Nephron progenitor cell (in vitro differentiated cells): ENCODE measurements around the gene LITAF.
A peak's percentile ranks its signal among the peaks of the same experiment; 100 is the strongest.

Experiments
- DNase-seq: peaks from one replicate; pipeline ENCODE4 v3.0.0; 2021
- H3K27ac Mint-ChIP-seq: 2 replicates; pipeline ENCODE4 v1.8.0; 2021; ENCODE audit warnings: mild to moderate bottlenecking, moderate library complexity, mixed read lengths
- H3K27me3 Mint-ChIP-seq: 2 replicates; pipeline ENCODE4 v1.8.0; 2021; ENCODE audit warnings: mild to moderate bottlenecking, low read depth, mixed read lengths; ENCODE audit not compliant: poor library complexity
- H3K36me3 Mint-ChIP-seq: 2 replicates; pipeline ENCODE4 v1.8.0; 2021; ENCODE audit warnings: low read depth, mixed read lengths
- H3K4me1 Mint-ChIP-seq: 2 replicates; pipeline ENCODE4 v1.8.0; 2021; ENCODE audit warnings: mixed read lengths
- H3K4me3 Mint-ChIP-seq: 2 replicates; pipeline ENCODE4 v1.8.0; 2021; ENCODE audit warnings: mild to moderate bottlenecking, moderate library complexity, mixed read lengths
- H3K9me3 Mint-ChIP-seq: 2 replicates; pipeline ENCODE4 v1.8.0; 2021; ENCODE audit warnings: mild to moderate bottlenecking, moderate library complexity, mixed read lengths
- TF ChIP-seq, protein P1 (sequence below): fragments of 200-600 bp; sonication (generic); IDR thresholded peaks from 2 replicates; pipeline ENCODE4 v1.5.0; 2021; ENCODE audit warnings: antibody characterized with exemption

LITAF gene

DNA sequence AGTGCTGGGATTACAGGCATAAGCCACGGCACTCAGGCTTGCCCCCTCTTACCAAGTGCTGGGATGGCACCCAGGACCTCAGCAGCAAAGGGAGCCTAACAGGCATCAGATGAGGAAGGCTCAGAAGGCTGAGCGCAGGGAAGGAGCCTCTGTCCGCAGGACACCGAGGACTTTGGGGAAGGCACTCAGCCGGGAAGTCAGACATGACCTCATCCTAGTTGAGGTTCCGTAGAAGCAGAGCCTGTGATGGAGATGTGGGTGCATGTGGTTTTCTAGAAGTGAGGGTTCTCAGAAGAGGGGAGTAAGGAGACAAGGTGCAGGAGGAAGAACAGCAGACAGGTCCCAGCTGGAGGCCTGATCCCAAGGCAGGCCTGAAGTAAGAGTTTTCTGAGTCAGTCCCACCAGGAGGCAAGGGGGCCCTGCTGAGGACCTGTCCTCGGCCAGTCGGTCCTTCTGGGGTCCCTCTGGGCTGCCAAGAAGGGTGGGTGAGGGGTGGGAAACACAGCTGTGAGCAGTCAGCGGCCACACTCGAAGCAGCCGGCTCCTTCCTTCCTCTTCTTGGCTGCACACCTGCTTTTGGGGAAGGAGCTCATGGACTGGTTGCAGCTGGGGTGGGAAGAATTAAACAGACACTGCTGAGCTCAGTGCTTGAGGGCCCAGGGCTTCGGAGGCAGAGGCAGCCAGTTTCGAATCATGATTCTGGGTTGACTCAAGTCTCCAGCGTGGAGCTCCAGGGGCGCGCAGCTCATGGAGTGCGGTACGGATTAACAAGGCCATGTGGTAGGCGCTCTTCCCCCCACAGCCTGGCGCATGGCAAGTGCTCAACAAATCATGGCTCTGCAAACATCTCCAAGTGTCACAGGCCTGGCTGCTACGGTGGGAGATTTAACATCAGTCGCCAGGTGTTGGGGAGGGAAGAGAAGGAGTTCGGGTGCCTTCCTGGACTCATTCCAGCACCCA lies 42.6 kb upstream of the LITAF start:
- H3K4me1 Mint-ChIP-seq = peaks cover 39% of the 10 kb centered on the region
- no peak overlapping the region for H3K4me3 Mint-ChIP-seq
- H3K36me3 Mint-ChIP-seq = no peaks in the 10 kb centered on the region
- DNase-seq = no peak
- TF ChIP-seq, protein P1, sequence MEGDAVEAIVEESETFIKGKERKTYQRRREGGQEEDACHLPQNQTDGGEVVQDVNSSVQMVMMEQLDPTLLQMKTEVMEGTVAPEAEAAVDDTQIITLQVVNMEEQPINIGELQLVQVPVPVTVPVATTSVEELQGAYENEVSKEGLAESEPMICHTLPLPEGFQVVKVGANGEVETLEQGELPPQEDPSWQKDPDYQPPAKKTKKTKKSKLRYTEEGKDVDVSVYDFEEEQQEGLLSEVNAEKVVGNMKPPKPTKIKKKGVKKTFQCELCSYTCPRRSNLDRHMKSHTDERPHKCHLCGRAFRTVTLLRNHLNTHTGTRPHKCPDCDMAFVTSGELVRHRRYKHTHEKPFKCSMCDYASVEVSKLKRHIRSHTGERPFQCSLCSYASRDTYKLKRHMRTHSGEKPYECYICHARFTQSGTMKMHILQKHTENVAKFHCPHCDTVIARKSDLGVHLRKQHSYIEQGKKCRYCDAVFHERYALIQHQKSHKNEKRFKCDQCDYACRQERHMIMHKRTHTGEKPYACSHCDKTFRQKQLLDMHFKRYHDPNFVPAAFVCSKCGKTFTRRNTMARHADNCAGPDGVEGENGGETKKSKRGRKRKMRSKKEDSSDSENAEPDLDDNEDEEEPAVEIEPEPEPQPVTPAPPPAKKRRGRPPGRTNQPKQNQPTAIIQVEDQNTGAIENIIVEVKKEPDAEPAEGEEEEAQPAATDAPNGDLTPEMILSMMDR = no peak
- no peaks in the 10 kb centered on the region for H3K9me3 Mint-ChIP-seq
- H3K27me3 Mint-ChIP-seq = peaks cover 20% of the 10 kb centered on the region
- H3K27ac Mint-ChIP-seq = peak overlapping the region; percentile 60

DNA sequence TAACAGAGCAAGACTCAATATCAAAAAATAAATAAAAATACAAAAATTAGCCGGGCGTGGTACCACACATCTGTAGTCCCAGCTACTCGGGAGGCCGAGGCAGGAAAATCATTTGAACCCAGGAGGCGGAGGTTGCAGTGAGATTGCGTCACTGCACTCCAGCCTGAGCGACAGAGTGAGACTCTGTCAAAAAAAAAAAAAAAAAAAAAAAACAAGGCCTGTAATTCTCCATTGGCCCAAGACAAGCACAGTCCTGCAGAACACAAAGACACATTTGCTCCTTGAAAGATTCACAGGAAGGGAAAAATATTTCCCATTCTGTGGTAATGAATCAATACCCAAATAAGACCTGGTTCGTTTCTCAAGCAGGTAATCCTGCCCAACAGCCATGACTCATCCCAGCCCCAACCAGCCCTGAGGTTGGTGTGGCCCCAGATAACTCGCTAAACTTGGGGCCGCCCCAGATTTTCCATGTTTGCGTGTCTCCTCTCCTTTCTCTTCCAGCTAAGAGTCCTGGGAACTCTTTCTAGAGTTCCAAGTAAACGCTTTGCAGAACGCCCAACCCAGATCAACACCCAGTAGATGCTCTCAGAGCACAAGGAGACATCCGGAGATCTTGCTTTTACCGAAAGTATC lies 41.2 kb upstream of the LITAF start:
- peaks cover 12% of the 10 kb centered on the region for H3K27me3 Mint-ChIP-seq
- peak overlapping the region; percentile 4 for H3K27ac Mint-ChIP-seq
- peaks cover 38% of the 10 kb centered on the region for H3K4me1 Mint-ChIP-seq
- no peak for DNase-seq
- TF ChIP-seq, protein P1 = no peak
- no peaks in the 10 kb centered on the region for H3K36me3 Mint-ChIP-seq
- H3K9me3 Mint-ChIP-seq = no peaks in the 10 kb centered on the region
- no peak overlapping the region for H3K4me3 Mint-ChIP-seq

DNA sequence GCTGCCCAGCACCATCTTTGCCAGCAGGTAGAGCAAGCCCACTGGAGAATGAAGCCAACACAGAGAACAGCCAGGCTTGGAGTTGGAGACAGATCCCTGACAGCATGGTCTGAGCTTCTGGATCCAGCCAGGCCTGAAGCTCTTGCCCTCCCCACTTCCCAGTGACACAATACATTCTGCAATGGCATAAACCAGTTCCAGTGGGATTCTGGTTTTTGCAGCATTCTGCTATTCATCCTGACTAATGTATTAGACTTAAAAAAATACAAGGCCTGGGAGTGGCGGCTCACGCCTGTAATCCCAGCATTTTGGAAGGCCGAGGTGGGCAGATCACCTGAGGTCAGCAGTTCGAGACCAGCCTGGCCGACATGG lies 40.6 kb upstream of the LITAF start:
- DNase-seq = no peak
- Mint-ChIP-seq H3K36me3 (no peaks in the 10 kb centered on the region), H3K4me3 (no peak overlapping the region), H3K27me3 (peaks cover 10% of the 10 kb centered on the region), H3K27ac (no peak overlapping the region), H3K9me3 (no peaks in the 10 kb centered on the region), H3K4me1 (peaks cover 36% of the 10 kb centered on the region)
- TF ChIP-seq, protein P1 = no peak

DNA sequence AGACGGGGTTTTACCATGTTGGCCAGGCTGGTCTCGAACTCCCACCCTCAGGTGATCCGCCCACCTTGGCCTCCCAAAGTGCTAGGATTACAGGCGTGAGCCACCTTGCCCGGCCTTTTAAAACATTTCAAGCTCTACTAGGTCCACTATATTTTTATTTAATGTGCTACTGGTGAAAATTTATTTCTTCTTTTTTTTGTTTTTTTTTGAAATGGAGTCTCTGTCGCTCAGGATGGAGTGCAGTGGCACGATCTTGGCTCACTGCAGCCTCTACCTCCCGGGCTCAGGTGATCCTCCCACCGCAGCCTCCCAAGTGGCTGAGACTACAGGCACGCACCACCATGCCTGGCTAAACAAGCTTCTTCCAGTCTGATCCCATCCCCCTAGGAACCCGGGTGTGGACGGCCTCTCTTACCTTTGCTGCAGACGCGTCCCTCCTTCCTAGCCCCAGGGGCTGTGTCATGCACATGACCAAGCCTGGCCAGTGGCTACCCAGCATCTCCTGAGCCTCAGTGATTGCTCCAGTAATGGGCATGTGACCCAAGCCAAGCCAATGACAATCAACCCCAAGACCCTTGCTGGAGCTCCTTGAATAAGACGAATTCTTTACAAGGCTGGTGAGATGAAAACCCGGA lies 40.1 kb upstream of the LITAF start:
- H3K4me3 Mint-ChIP-seq = no peak overlapping the region
- H3K27me3 Mint-ChIP-seq = peaks cover 10% of the 10 kb centered on the region
- peaks cover 37% of the 10 kb centered on the region for H3K4me1 Mint-ChIP-seq
- H3K36me3 Mint-ChIP-seq = no peaks in the 10 kb centered on the region
- H3K27ac Mint-ChIP-seq = no peak overlapping the region
- no peak for DNase-seq
- no peaks in the 10 kb centered on the region for H3K9me3 Mint-ChIP-seq
- TF ChIP-seq, protein P1 = no peak

DNA sequence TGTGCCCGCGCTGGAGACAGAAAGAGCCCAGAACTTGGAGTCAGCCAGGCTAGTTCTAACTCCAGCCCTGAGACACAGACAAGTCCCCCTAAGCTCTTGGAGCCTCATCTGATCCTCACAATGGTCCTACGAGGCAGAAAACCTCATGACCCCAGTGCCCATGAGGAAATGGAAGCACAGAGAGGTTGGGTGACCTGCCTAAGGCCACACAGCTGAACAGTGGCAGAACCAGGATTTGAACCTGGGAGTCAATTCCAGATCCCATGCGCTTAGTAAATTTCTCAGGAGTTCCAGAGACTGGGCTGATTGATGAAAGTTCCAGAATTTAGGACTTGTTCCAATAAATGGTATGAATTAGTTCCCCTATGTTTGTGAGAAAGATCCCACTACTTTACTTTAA lies 39.0 kb upstream of the LITAF start:
- TF ChIP-seq, protein P1 = no peak

More for the DNA sequence above, 39.0 kb upstream of the LITAF start:
- no peak for DNase-seq
- Mint-ChIP-seq H3K9me3 (no peaks in the 10 kb centered on the region), H3K27ac (no peak overlapping the region), H3K36me3 (no peaks in the 10 kb centered on the region), H3K4me1 (peaks cover 38% of the 10 kb centered on the region), H3K4me3 (no peak overlapping the region), H3K27me3 (peaks cover 16% of the 10 kb centered on the region)
